H9 (cell line): ENCODE results near the gene NACC2. TPM values are rescaled to one million over a fixed set of nuclear protein-coding genes. Genes with fewer than 3 reads are reported as not detected.

ENCODE experiments used
- DNase-seq: peaks from one replicate; pipeline ENCODE4 v3.0.0-alpha.2; 2017
- H2AFZ ChIP-seq: one replicate; pipeline ENCODE4 v1.6.1; 2013; ENCODE audit warnings: mild to moderate bottlenecking, low read length, control low read depth, moderate library complexity
- H2AK5ac ChIP-seq: 2 replicates; pipeline ENCODE4 v1.6.1; 2013; ENCODE audit warnings: low read length, control low read depth, mixed read lengths; ENCODE audit not compliant: insufficient read length
- H2BK120ac ChIP-seq: one replicate; pipeline ENCODE4 v1.6.1; 2013; ENCODE audit warnings: low read depth, mild to moderate bottlenecking, low read length, control low read depth, inconsistent platforms; ENCODE audit not compliant: poor library complexity, severe bottlenecking
- H2BK12ac ChIP-seq: 2 replicates; pipeline ENCODE4 v1.6.1; 2013; ENCODE audit warnings: low read length, control low read depth, mixed read lengths, low read depth; ENCODE audit not compliant: insufficient read length
- H2BK15ac ChIP-seq: 2 replicates; pipeline ENCODE4 v1.6.1; 2013; ENCODE audit warnings: low read depth, low read length, control low read depth
- H2BK20ac ChIP-seq: one replicate; pipeline ENCODE4 v1.6.1; 2013; ENCODE audit warnings: low read depth, mild to moderate bottlenecking, low read length, control low read depth, inconsistent platforms; ENCODE audit not compliant: poor library complexity, severe bottlenecking
- H2BK5ac ChIP-seq: 2 replicates; pipeline ENCODE4 v1.6.1; 2013; ENCODE audit warnings: low read length, control low read depth, mixed read lengths; ENCODE audit not compliant: insufficient read length
- H3K14ac ChIP-seq: 2 replicates; pipeline ENCODE4 v1.6.1; 2013; ENCODE audit warnings: low read length, control low read depth; ENCODE audit not compliant: insufficient read depth
- H3K18ac ChIP-seq: 2 replicates; pipeline ENCODE4 v1.6.1; 2013; ENCODE audit warnings: low read depth, mild to moderate bottlenecking, mixed read lengths, low read length, control low read depth; ENCODE audit not compliant: insufficient read length
- H3K23ac ChIP-seq: 2 replicates; pipeline ENCODE4 v1.6.1; 2013; ENCODE audit warnings: low read length, control low read depth, mixed read lengths, low read depth; ENCODE audit not compliant: insufficient read length
- H3K23me2 ChIP-seq: 2 replicates; pipeline ENCODE4 v1.6.1; 2013; ENCODE audit warnings: low read depth, mild to moderate bottlenecking, mixed read lengths, low read length, control low read depth; ENCODE audit not compliant: insufficient read length, poor library complexity, severe bottlenecking
- H3K27ac ChIP-seq: 2 replicates; pipeline ENCODE4 v1.5.1; 2013; ENCODE audit warnings: low read length, control low read depth, mixed read lengths, low read depth; ENCODE audit not compliant: insufficient read length
- H3K27me3 ChIP-seq: 2 replicates; pipeline ENCODE4 v1.6.1; 2013; ENCODE audit warnings: low read length, control low read depth, inconsistent platforms; ENCODE audit not compliant: insufficient read depth
- H3K4ac ChIP-seq: 2 replicates; pipeline ENCODE4 v1.6.1; 2013; ENCODE audit warnings: low read depth, mild to moderate bottlenecking, control low read depth, inconsistent platforms, low read length, moderate library complexity
- H3K4me1 ChIP-seq: 2 replicates; pipeline ENCODE4 v1.6.1; 2013; ENCODE audit warnings: low read length, control low read depth, inconsistent platforms; ENCODE audit not compliant: insufficient read depth
- H3K4me2 ChIP-seq: 2 replicates; pipeline ENCODE4 v1.6.1; 2013; ENCODE audit warnings: low read length, control low read depth, mixed read lengths; ENCODE audit not compliant: insufficient read length, insufficient read depth
- H3K56ac ChIP-seq: 2 replicates; pipeline ENCODE4 v1.6.1; 2013; ENCODE audit warnings: low read depth, mild to moderate bottlenecking, mixed read lengths, low read length, control low read depth; ENCODE audit not compliant: insufficient read length
- H3K79me1 ChIP-seq: 2 replicates; pipeline ENCODE4 v1.6.1; 2013; ENCODE audit warnings: low read depth, mild to moderate bottlenecking, moderate library complexity, low read length, control low read depth, inconsistent platforms; ENCODE audit not compliant: insufficient read depth, poor library complexity, severe bottlenecking
- H3K79me2 ChIP-seq: 2 replicates; pipeline ENCODE4 v1.6.1; 2013; ENCODE audit warnings: low read length, control low read depth, inconsistent platforms; ENCODE audit not compliant: insufficient read depth
- H3K9ac ChIP-seq: 2 replicates; pipeline ENCODE4 v1.6.1; 2013; ENCODE audit warnings: low read length, control low read depth, mixed read lengths; ENCODE audit not compliant: insufficient read length; ENCODE audit errors: extremely low read depth
- H3K9me3 ChIP-seq: one replicate; pipeline ENCODE4 v1.6.1; 2013; ENCODE audit warnings: low read depth, low read length, inconsistent platforms; ENCODE audit not compliant: control insufficient read depth
- H3T11ph ChIP-seq: one replicate; pipeline ENCODE4 v1.6.1; 2013; ENCODE audit warnings: mild to moderate bottlenecking, low read length, control low read depth, inconsistent platforms
- H4K20me1 ChIP-seq: one replicate; pipeline ENCODE4 v1.6.1; 2013; ENCODE audit not compliant: control insufficient read depth, insufficient read length, insufficient read depth
- H4K5ac ChIP-seq: 2 replicates; pipeline ENCODE4 v1.6.1; 2013; ENCODE audit warnings: low read depth, mild to moderate bottlenecking, mixed read lengths, low read length, control low read depth; ENCODE audit not compliant: insufficient read length
- H4K8ac ChIP-seq: replicated peaks from 2 replicates; pipeline ENCODE4 v1.6.1; 2013; ENCODE audit warnings: low read length, control low read depth, mixed read lengths, low read depth; ENCODE audit not compliant: insufficient read length
- H4K91ac ChIP-seq: 2 replicates; pipeline ENCODE4 v1.6.1; 2013; ENCODE audit warnings: low read depth, mild to moderate bottlenecking, moderate library complexity, mixed read lengths, low read length, control low read depth; ENCODE audit not compliant: insufficient read length
- H3K27ac Mint-ChIP-seq, 3 experiments: 2 replicates in 2 of 3; 3 replicates in 1 of 3; pipeline ENCODE4 v1.8.0; 2020 to 2021; ENCODE audit warnings: mixed read lengths in 3 of 3, mild to moderate bottlenecking in 1 of 3, moderate library complexity in 1 of 3
- H3K27me3 Mint-ChIP-seq: 2 replicates; pipeline ENCODE4 v1.8.0; 2021; ENCODE audit warnings: low read depth, mild to moderate bottlenecking, moderate library complexity, mixed read lengths
- H3K36me3 Mint-ChIP-seq, 3 experiments: 2 replicates in 2 of 3; 3 replicates in 1 of 3; pipeline ENCODE4 v1.8.0; 2020 to 2021; ENCODE audit warnings: low read depth in 3 of 3, mixed read lengths in 3 of 3; ENCODE audit not compliant: insufficient read depth in 1 of 3
- H3K4me1 Mint-ChIP-seq, 2 experiments: 2 replicates each; pipeline ENCODE4 v1.8.0; 2020; ENCODE audit warnings: mixed read lengths in 2 of 2
- H3K4me3 Mint-ChIP-seq, 2 experiments: 2 replicates in 1 of 2; 3 replicates in 1 of 2; pipeline ENCODE4 v1.8.0; 2020 to 2021; ENCODE audit warnings: mild to moderate bottlenecking in 2 of 2, mixed read lengths in 2 of 2, moderate library complexity in 1 of 2
- H3K9me3 Mint-ChIP-seq, 2 experiments: 2 replicates in 1 of 2; 3 replicates in 1 of 2; pipeline ENCODE4 v1.8.0; 2020; ENCODE audit warnings: mild to moderate bottlenecking in 2 of 2, mixed read lengths in 2 of 2, moderate library complexity in 1 of 2
- CTCF ChIP-seq: fragments of 200-600 bp; sonication (generic); conservative IDR thresholded peaks from 3 replicates; pipeline ENCODE4 v1.8.0; 2021; ENCODE audit warnings: antibody characterized with exemption, mild to moderate bottlenecking
- WGBS: extraction: QIAGEN DNeasy Blood & Tissue Kit; methylation state at CpG from one replicate; pipeline ENCODE4 v1.1.7; 2013; ENCODE audit warnings: missing lambda C conversion rate, low lambda C conversion rate, mixed read lengths; ENCODE audit not compliant: insufficient read length; ENCODE audit errors: extremely low coverage; 5-methylcytosine and 5-hydroxymethylcytosine counted together
- total RNA-seq: library from RNA; stranded (reverse); gene quantifications from 2 replicates; pipeline ENCODE4 v1.2.1, GENCODE V29; 2021

The NACC2 gene
- total RNA-seq, 1 experiment from 2014 or later, result 11.5 TPM

- Histone ChIP-seq H4K5ac (no peak overlapping the region), H3K27ac (no peak overlapping the region), H3K27me3 (no peaks in the 10 kb centered on the region), H3K9ac (no peak overlapping the region), H2BK120ac (no peak overlapping the region), H4K20me1 (no peaks in the 10 kb centered on the region), H3K18ac (no peak overlapping the region), H2BK20ac (no peak overlapping the region), H3T11ph (no peak overlapping the region), H2BK5ac (no peak overlapping the region), H3K14ac (no peak overlapping the region; the same call in 1 of the 2 replicates), H3K23ac (no peak overlapping the region), H2AK5ac (no peak overlapping the region), H3K4me2 (no peak overlapping the region), H3K23me2 (no peaks in the 10 kb centered on the region), H2BK12ac (no peak overlapping the region), H3K56ac (no peak overlapping the region), H4K8ac (no peak overlapping the region), H3K9me3 (no peaks in the 10 kb centered on the region), H2AFZ (no peak overlapping the region), H3K79me1 (no peaks in the 10 kb centered on the region), H3K79me2 (no peaks in the 10 kb centered on the region), H3K4me1 (no peaks in the 10 kb centered on the region), H2BK15ac (no peak overlapping the region), H4K91ac (no peak overlapping the region), H3K4ac (no peak overlapping the region)
- no peak for TF ChIP-seq CTCF
- H3K27ac Mint-ChIP-seq, result no peak overlapping the region
- no peak overlapping the region for H3K4me3 Mint-ChIP-seq
- DNase-seq, result no peak
- H3K27me3 Mint-ChIP-seq, result no peaks in the 10 kb centered on the region
- no peaks in the 10 kb centered on the region for H3K9me3 Mint-ChIP-seq
- no peaks in the 10 kb centered on the region for H3K36me3 Mint-ChIP-seq
- H3K4me1 Mint-ChIP-seq, result peaks cover 3 to 10% of the 10 kb centered on the region in 2 experiments; a peak in 3 of 4 replicates
- WGBS, result no CpG with 5 or more reads among the region's 24 CpGs
Observed at GRCh38 chr9:135982499-135983207, 112.4 kb downstream of the NACC2 start.
